Left lobe of liver (tissue), 2 donors: Measurements from ENCODE around the gene GSK3A. TPM values are rescaled to one million over a fixed set of nuclear protein-coding genes. Genes with fewer than 3 reads are reported as not detected.

ENCODE experiments used
- ATAC-seq: fragments of 200-7000 bp; cut with Tn5 transposase; one replicate; pipeline ENCODE4 v1.9.1; 2020; ENCODE audit warnings: mild to moderate bottlenecking, moderate library complexity
- DNase-seq: peaks from one replicate; pipeline ENCODE4 v3.0.0-alpha.2; 2020; ENCODE audit warnings: low spot score
- total RNA-seq: library from RNA; stranded (reverse); gene quantifications from one replicate; pipeline ENCODE4 v1.2.1, GENCODE V29; 2021
- donor health status: DM: no; HTN: no; CAD: no; lungs with moderate emphysema.
- donor health status: DM: no; HTN: yes; CAD: no.

GSK3A gene
- total RNA-seq, 1 donor from 2014 or later, result 15.1 TPM

DNA sequence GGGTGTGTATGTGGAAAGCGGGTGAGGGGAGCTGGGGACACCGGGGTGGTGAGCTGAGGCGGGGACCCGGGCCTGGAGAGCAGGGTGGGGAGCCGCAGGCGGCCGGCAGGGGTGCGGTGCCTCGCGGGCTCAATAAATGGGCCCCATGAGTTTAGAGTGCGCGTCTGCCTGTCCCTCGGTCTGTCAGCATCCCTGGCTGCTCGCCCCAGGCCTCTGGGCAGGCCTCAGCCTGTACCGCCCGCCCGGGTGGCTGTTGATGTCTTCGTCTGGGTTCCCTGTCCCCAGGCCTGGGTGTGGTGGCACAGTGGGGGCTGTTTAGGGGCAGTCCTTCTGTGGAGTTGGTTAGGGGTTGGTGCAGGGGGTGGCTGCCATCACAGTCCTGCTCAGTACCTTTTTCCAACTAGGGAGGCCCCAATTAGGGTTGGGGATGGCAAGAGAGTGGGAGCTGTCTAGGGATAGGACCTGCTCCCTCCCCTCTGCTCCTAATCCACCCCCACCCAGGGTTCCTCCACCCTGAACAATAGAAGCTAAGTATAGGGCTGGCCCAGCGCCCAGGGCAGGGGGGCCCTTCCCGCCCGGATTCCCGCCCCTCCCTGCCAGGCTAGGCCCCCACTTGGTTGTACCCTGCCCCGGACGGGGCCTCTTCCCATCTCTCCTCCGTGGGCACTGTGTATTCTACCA, 38.9 kb upstream of the GSK3A start:
- ATAC-seq, result no peak
- peak; percentile 56 for DNase-seq

DNA sequence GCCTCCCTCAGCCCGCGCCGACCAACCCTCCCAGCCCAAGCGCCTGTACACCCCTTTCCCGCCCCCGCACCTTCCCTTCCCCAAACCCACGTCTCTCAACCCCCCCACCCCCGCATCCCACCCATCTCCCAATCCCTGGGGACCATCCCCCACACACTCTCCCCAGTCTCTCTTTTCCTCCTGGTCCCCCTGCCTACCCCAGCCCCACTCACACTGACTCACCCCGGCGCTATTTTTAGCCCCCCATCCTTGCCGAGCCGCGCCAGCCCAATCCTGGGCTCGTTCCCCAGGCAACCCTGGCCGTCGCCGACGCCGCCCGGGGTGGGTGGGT, 38.4 kb upstream of the GSK3A start:
- ATAC-seq (no peak), DNase-seq (no peak)

- DNase-seq, result peak; percentile 87
- ATAC-seq, result peak; percentile 59
Measured at GRCh38 chr19:42279902-42280814, 37.8 kb upstream of the GSK3A start.

- no peak for ATAC-seq
- no peak for DNase-seq
Measured at GRCh38 chr19:42279155-42279901, 36.9 kb upstream of the GSK3A start.

DNA sequence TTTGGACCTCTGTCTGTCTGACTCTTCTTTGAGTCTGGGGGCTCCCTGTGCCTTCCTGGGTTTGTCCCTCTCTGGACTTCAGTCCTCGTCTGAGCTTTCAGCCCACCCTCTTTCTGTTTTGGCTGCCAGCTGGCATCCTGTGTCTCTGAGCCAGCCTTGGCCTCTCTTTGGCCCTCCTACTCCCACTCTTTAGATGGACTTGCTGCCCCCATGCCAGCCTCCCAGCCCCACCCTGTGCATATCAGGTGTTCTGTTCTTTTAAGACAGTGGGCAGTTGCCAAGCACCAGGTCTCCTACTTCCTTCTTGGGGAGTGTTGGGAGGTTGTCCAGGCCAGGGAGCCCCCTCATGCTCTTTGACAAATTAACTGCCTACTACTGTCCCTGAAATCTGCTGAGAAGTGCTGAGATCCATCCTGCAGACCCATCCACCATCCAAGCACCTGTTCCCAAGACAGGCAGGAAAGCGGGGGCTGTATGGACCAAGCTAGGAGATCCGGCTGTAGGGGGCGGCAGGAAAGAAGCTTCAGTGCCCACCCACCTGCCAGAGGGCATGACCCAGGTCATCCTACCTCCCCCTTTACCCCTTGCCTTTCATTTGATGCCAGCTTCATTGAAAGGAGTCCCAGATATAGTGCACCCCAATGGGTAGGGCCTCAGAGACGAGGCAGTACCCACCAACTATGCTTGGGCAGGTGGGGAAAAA, 36.2 kb upstream of the GSK3A start:
- ATAC-seq (no peak), DNase-seq (no peak)

GRCh38 chr19:42277821-42278451, 35.5 kb upstream of the GSK3A start:
- DNase-seq (no peak), ATAC-seq (no peak)

DNA sequence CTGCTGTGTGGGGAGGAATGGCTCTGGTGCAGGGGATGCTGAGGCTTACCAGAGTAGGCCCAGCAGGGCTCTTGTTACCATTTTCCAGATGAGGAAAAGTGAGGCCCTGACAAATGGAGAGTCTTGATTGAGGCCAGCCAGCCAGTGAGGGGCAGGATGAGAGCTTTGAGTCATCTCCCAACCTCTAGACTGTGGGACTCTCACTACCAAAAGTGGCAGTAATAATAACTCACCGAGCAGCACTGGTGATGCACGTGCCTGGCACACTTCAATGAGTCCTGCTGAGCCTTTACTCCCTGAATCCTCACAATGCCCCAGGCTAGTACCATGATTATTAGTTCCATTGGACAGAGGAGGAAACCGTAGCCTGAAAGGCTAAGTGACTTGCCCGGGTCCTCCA, 34.4 kb upstream of the GSK3A start:
- DNase-seq, result no peak
- ATAC-seq, result no peak

DNA sequence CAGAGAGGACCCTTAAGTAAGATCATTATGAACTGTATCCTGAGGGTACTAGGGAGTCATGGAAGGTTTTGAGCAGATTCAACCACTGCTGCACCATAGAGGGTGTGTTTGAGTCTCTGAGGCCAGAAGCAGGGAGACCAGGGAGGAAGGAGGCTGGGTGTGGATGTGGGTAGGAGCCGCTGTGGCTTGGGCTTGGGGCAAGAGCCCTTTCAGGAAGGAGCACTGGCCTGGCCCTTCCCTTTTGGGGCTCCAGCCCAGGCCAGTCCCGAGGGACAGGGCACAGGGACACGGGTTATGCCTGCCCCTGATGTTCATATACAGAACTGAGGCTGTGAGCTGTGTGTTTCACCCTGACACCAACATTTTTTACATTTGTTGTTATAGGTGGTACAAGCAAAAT, 33.9 kb upstream of the GSK3A start:
- no peak for DNase-seq
- ATAC-seq, result no peak

DNA sequence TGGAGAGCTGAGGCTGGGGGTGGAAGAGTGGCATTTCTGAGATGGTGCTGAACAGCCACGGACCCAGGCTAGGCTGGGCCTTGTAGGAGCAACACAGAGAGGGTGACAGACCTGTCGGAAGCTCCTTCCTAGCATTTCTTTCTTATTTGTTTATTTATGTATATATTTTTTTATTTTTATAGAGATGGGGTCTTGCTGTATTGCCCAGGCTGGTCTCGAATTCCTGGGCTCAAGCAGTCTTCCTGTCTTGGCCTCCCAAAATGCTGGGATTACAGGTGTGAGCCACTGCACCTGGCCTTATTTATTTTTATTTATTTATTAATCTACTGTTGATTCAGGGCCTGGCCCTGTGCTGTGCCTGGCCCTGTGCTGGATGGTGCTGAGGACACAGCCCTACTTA, 33.1 kb upstream of the GSK3A start:
- ATAC-seq (no peak), DNase-seq (no peak)

GRCh38 chr19:42275103-42275502, 32.7 kb upstream of the GSK3A start:
- ATAC-seq (no peak), DNase-seq (no peak)

DNA sequence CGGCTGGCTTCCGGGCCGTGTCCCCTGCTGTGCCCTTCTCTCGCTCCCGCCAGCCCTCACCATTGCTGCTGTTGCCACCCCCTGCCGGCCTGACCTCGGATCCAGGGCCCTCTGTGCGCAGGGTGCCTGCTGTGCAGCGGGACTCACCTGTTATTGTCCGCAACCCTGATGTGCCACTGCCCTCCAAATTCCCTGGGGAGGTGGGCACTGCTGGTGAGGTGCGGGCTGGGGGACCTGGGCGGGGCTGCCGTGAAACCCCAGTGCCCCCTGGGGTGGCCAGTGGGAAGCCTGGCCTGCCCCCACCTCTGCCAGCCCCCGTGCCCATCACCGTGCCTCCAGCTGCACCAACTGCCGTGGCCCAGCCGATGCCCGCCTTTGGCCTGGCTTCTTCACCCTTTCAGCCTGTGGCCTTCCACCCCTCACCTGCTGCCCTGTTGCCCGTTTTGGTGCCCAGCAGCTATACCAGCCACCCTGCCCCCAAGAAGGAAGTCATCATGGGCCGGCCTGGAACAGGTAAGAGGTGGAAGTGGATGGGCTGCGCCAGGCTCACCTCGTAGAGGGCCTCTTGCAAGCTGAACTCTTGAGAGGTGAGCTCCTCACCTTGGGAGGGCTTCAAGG, 31.8 kb upstream of the GSK3A start:
- ATAC-seq (no peak), DNase-seq (no peak)

DNA sequence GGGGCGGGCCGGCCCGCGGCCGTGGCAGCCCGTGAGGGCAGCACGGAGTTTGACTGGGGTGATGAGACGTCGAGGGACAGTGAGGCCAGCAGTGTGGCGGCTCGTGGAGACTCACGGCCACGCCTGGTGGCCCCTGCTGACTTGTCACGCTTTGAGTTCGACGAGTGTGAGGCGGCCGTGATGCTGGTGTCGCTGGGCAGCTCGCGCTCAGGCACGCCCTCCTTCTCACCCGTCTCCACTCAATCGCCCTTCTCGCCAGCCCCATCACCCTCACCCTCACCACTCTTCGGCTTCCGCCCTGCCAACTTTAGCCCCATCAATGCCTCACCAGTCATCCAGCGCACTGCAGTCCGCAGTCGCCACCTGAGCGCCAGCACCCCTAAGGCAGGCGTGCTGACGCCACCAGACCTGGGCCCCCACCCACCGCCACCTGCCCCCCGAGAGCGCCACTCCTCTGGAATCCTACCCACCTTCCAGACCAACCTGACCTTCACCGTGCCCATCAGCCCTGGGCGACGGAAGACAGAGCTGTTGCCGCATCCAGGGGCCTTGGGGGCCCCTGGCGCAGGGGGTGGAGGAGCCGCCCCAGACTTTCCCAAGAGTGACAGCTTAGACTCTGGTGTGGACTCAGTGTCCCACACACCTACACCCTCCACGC, 31.1 kb upstream of the GSK3A start:
- DNase-seq, result no peak

GRCh38 chr19:42272989-42273406, 30.6 kb upstream of the GSK3A start:
- DNase-seq (no peak), ATAC-seq (no peak)

More for the DNA sequence above, 31.1 kb upstream of the GSK3A start:
- no peak for ATAC-seq

- DNase-seq (no peak), ATAC-seq (no peak)
Measured at GRCh38 chr19:42272535-42272897, 30.1 kb upstream of the GSK3A start.

DNA sequence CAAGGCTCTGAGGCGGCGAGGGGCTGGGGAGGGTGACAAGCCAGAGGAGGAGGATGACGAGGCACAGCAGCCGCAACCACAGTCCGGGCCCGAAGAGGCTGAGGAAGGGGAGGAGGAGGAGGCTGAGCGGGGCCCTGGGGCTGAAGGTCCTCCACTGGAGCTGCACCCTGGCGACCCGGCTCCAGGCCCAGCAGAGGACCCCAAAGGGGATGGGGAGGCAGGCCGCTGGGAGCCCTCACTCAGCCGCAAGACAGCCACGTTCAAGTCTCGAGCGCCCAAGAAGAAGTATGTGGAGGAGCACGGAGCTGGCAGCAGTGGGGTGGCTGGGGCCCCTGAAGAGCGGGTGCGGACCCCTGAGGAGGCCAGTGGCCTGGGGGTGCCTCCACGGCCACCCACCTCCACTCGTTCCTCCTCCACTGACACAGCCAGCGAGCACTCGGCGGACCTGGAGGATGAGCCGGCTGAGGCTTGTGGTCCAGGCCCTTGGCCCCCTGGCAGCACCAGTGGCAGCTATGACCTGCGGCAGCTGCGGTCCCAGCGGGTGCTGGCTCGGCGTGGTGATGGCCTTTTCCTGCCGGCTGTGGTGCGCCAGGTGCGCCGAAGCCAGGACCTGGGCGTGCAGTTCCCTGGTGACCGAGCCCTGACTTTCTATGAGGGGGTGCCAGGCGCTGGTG, 29.6 kb upstream of the GSK3A start:
- no peak for DNase-seq
- ATAC-seq, result no peak

- peak; percentile 3 for ATAC-seq
- DNase-seq, result peak; percentile 76
Measured at GRCh38 chr19:42271045-42271419, 28.6 kb upstream of the GSK3A start.

DNA sequence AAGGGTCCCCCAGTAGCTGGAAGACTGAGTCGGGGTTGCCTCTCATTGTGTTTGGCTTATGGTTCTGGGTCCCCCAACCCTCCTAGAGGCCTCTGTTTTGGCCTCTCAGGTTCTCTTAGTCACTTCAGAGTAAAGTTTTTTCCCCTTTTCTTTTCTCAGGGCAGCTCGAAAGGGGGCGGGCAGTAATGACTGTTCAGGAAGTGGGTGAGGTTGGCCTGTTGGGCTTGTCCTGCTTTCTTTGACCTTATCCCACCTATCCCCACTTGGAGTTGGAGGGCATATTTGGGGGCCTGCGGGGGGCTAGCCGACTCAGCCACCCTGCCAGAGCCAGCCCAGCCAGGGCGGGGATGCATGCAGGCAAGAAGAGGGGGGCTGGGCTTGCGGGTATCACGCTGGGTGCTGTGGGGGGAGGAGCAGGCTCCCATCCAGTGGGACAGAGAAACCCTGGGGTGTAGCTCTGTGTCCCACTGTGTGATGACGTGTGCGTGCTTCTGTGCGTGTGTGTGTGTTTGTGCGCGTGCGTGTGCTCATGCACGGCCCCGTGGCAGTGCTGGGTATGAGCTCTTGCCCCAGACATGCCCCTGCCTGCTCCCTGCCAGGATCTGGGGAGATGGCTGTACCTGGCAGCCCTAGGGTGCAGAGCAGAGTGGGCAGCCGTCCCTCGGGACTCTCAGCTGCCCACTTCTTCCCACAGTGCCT, 28.1 kb upstream of the GSK3A start:
- peak; percentile 17 for ATAC-seq
- DNase-seq, result peak; percentile 77
